Upper lobe of right lung (tissue), 1 donor: Measurements from ENCODE around the gene SCUBE3. TPM values are rescaled to one million over a fixed set of nuclear protein-coding genes. Genes with fewer than 3 reads are reported as not detected.

ENCODE experiments used
- ATAC-seq: fragments of 200-7000 bp; cut with Tn5 transposase; one replicate; pipeline ENCODE4 v1.9.1; 2020; ENCODE audit warnings: mild to moderate bottlenecking, moderate library complexity
- DNase-seq: peaks from one replicate; pipeline ENCODE4 v3.0.0-alpha.2; 2020
- H3K27ac ChIP-seq: fragments of 200-600 bp; one replicate; pipeline ENCODE4 v1.8.0; 2022
- H3K27me3 ChIP-seq: fragments of 200-600 bp; one replicate; pipeline ENCODE4 v1.8.0; 2022; ENCODE audit warnings: mild to moderate bottlenecking
- H3K36me3 ChIP-seq: fragments of 200-600 bp; one replicate; pipeline ENCODE4 v1.8.0; 2022
- H3K4me1 ChIP-seq: fragments of 200-600 bp; one replicate; pipeline ENCODE4 v1.8.0; 2022
- H3K4me3 ChIP-seq: fragments of 200-600 bp; one replicate; pipeline ENCODE4 v1.8.0; 2022; ENCODE audit warnings: mild to moderate bottlenecking
- H3K9me3 ChIP-seq: fragments of 200-600 bp; one replicate; pipeline ENCODE4 v1.8.0; 2022
- intact Hi-C: fragments of 100-400 bp; cut with DNase I; formaldehyde crosslinking; loops from one replicate; pipeline ENCODE4 v1.11.0; 2022
- total RNA-seq: library from RNA; stranded (reverse); fragmentation: NEBNext Ultra II Directional; extraction: Animal tissue kit (Norgen Biotek cat#: 25700); gene quantifications from one replicate; pipeline ENCODE4 v1.2.1, GENCODE V29; 2021
- TF ChIP-seq, protein P1 (sequence below): fragments of 200-600 bp; IDR thresholded peaks from one replicate; pipeline ENCODE4 v1.8.0; 2022; ENCODE audit warnings: antibody characterized with exemption
- donor health status: DM: no; HTN: yes; CAD: no; lungs with severe emphysema.

Gene SCUBE3
- total RNA-seq, 1 donor from 2014 or later: 0.46 TPM

DNA sequence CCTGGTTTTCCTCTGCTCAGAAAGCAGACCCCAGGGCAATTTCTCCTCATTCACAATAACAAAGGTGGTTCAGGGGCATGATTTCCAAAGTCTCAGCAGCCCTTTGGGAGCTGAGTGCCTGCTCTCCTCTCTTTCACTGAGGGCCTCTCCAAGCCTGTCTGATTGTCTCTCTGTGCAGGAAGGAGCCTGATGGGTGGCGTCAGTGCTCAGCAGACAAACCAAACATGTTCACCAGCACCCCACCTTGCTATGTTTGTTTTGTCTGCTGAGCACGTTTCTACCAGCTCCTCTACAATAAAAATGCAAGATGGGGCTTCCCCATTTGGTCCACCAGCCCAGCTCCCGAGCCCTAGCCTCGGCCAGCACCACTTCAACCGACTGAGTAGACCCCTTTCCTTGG is 47.2 kb upstream of the SCUBE3 start:
- H3K4me3 ChIP-seq: no peak overlapping the region
- peaks cover 12% of the 10 kb centered on the region for H3K4me1 ChIP-seq
- intact Hi-C loops: no loop called here
- TF ChIP-seq, protein P1, sequence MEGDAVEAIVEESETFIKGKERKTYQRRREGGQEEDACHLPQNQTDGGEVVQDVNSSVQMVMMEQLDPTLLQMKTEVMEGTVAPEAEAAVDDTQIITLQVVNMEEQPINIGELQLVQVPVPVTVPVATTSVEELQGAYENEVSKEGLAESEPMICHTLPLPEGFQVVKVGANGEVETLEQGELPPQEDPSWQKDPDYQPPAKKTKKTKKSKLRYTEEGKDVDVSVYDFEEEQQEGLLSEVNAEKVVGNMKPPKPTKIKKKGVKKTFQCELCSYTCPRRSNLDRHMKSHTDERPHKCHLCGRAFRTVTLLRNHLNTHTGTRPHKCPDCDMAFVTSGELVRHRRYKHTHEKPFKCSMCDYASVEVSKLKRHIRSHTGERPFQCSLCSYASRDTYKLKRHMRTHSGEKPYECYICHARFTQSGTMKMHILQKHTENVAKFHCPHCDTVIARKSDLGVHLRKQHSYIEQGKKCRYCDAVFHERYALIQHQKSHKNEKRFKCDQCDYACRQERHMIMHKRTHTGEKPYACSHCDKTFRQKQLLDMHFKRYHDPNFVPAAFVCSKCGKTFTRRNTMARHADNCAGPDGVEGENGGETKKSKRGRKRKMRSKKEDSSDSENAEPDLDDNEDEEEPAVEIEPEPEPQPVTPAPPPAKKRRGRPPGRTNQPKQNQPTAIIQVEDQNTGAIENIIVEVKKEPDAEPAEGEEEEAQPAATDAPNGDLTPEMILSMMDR: no peak
- ATAC-seq: peak; percentile 44
- H3K27ac ChIP-seq: peak overlapping the region; percentile 8
- no peaks in the 10 kb centered on the region for H3K36me3 ChIP-seq
- no peaks in the 10 kb centered on the region for H3K9me3 ChIP-seq
- no peak for DNase-seq
- H3K27me3 ChIP-seq: no peaks in the 10 kb centered on the region

DNA sequence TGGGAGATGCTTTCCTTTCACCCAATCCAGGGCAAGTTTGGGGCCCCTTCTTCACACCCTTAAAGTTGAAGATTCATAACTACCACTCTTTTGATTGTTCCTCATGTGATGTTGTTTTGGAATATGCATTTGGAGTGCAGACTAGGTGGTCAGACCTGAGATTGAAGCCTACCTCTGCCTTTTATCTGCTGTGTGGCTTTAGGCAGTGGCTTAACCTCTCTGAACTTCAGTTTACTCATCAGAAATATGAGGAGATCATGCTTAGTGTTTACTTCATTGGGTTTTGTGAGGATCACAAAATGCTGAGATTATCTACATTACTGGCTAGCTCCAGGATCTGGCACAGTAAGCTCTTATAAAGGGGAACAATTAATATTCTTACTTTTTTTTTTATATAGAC is 46.3 kb upstream of the SCUBE3 start:
- H3K36me3 ChIP-seq: no peaks in the 10 kb centered on the region
- H3K4me1 ChIP-seq: peaks cover 2% of the 10 kb centered on the region
- H3K9me3 ChIP-seq: no peaks in the 10 kb centered on the region
- H3K4me3 ChIP-seq: no peak overlapping the region
- TF ChIP-seq, protein P1: no peak
- DNase-seq (no peak), ATAC-seq (no peak)
- no peaks in the 10 kb centered on the region for H3K27me3 ChIP-seq
- intact Hi-C loops: no loop called here
- no peak overlapping the region for H3K27ac ChIP-seq

DNA sequence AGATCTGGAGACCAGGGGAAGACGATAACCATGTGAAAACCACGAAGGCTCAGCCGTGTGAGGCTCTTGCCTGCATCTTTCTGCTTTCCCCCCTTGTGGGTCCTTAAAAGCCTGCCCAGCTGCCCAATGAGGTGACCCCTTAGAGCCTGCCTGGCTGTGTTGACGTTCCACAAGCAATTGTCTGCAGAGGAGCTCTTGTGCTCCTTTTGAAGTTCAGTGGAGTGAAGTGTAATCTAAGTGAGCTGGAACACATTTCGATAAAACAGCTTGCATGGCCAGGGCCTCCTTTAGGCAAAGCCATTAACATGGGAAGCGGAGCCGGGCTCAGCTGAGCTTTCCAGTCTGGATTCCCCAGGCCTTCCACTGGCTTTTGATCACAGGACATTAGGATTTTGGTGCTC is 45.3 kb upstream of the SCUBE3 start:
- no peaks in the 10 kb centered on the region for H3K9me3 ChIP-seq

DNA sequence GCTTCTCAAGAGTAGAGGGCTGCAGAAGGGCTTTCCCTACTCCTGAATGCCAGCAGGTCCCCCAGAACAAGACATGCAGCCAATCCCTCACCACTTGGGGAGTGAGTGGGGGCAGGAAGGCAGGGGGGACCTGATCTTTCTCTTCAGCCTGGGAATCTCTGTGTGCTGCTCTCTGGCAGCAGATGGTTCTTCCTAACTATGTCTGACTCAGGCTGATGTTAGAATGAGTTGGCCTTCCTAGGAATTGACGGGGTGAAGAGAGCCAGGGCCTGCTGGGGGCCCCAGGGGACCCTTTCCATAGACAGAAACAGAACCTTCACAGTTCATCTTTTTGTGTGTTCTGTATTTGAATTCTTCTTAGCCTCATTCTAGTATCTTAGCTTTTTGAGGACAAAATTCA is 43.6 kb upstream of the SCUBE3 start:
- DNase-seq: no peak
- Histone ChIP-seq H3K27ac (no peak overlapping the region), H3K9me3 (no peaks in the 10 kb centered on the region), H3K36me3 (no peaks in the 10 kb centered on the region), H3K4me3 (no peak overlapping the region), H3K27me3 (no peaks in the 10 kb centered on the region), H3K4me1 (no peaks in the 10 kb centered on the region)
- TF ChIP-seq, protein P1: no peak
- no peak for ATAC-seq
- intact Hi-C loops: no loop called here

More for the DNA sequence above, 45.3 kb upstream of the SCUBE3 start:
- Histone ChIP-seq H3K36me3 (no peaks in the 10 kb centered on the region), H3K4me3 (no peak overlapping the region), H3K27ac (no peak overlapping the region), H3K27me3 (no peaks in the 10 kb centered on the region), H3K4me1 (no peaks in the 10 kb centered on the region)
- DNase-seq (no peak), ATAC-seq (no peak)
- TF ChIP-seq, protein P1: no peak
- intact Hi-C loops: no loop called here

DNA sequence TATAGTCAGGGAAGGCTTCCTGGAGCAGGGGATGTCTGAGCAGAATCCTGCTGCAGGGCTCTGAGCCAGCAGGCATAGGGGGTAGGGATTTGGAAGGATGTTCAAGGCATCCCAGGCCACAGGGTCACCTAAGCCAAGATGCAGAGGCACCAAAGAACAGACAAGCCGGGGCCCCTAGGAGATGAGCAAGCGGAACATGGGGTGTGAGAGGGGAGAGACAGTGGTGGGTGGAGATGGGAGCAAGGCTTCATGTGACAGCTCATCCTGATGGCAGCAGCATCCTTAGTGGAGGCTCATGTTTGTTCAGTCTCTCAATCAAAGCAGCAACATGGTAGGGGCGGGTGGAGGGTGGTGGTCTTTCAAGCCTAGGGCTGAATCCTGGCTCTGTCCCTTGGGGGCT is 42.9 kb upstream of the SCUBE3 start:
- H3K27me3 ChIP-seq: no peaks in the 10 kb centered on the region
- H3K36me3 ChIP-seq: no peaks in the 10 kb centered on the region
- no peak overlapping the region for H3K27ac ChIP-seq
- H3K9me3 ChIP-seq: no peaks in the 10 kb centered on the region
- no peaks in the 10 kb centered on the region for H3K4me1 ChIP-seq
- DNase-seq (no peak), ATAC-seq (no peak)
- no peak overlapping the region for H3K4me3 ChIP-seq
- intact Hi-C loops: no loop called here
- TF ChIP-seq, protein P1: no peak

DNA sequence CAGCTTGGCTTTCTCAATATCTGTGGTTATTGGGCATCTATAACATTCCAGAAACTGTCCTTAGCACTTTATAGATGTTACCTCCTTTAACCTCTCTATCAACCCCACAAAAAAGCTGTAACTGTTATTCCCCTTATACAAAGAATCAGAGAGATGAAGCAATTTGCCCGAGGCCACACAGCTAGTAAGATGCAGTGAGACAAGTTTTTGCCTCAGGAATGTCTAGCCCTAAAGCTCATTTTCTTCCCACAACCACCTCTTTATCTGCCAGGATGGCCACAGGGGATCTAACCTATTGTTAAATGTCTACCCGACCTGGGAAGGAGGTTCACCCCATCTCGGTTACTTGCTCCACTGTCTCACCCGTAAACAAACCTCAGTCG is 40.7 kb upstream of the SCUBE3 start:
- no peak for ATAC-seq
- intact Hi-C loops: no loop called here
- H3K36me3 ChIP-seq: no peaks in the 10 kb centered on the region

More for the DNA sequence above, 40.7 kb upstream of the SCUBE3 start:
- DNase-seq: no peak
- Histone ChIP-seq H3K4me3 (no peak overlapping the region), H3K4me1 (peaks cover 3% of the 10 kb centered on the region), H3K27ac (no peak overlapping the region), H3K9me3 (no peaks in the 10 kb centered on the region), H3K27me3 (no peaks in the 10 kb centered on the region)
- TF ChIP-seq, protein P1: no peak
